22Rv1 (cell line): Measurements from ENCODE around the gene PPP2R5E.

Experiments used
- ZFX ChIP-seq: fragments of 450-650 bp; IDR thresholded peaks from 2 replicates; pipeline ENCODE4 v1.6.1; 2017; ENCODE audit warnings: antibody characterized with exemption, borderline replicate concordance
- TF ChIP-seq, protein P1 (sequence below): fragments of 450-650 bp; IDR thresholded peaks from 2 replicates; pipeline ENCODE4 v1.5.1; 2017; ENCODE audit warnings: mild to moderate bottlenecking

DNA sequence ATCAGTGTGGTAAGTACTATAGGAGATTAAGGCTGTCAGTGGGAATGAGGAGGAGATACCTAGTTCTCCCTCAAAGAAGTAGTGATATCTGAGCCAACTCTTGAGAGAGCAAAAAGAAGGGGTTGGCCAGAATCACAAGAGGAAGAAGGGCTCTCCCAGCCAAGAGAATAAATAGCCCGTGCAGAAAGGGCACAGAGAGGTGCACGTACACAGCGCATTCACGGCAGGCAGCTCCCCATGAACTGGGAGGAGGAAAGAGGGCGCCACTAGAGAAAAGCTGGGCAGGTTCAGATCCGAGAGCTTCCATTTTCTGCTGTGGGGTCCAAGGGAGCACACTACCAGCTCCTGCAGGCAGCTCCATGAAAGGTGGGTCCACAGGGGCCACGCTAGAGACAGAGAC lies 59.9 kb downstream of the PPP2R5E start:
- TF ChIP-seq, protein P1, sequence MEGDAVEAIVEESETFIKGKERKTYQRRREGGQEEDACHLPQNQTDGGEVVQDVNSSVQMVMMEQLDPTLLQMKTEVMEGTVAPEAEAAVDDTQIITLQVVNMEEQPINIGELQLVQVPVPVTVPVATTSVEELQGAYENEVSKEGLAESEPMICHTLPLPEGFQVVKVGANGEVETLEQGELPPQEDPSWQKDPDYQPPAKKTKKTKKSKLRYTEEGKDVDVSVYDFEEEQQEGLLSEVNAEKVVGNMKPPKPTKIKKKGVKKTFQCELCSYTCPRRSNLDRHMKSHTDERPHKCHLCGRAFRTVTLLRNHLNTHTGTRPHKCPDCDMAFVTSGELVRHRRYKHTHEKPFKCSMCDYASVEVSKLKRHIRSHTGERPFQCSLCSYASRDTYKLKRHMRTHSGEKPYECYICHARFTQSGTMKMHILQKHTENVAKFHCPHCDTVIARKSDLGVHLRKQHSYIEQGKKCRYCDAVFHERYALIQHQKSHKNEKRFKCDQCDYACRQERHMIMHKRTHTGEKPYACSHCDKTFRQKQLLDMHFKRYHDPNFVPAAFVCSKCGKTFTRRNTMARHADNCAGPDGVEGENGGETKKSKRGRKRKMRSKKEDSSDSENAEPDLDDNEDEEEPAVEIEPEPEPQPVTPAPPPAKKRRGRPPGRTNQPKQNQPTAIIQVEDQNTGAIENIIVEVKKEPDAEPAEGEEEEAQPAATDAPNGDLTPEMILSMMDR, result no peak
- no peak for TF ChIP-seq ZFX
